HG03060 (cell line): ENCODE data around the gene BMERB1.

Experiments
- ATAC-seq: cut with Tn5 transposase; IDR thresholded peaks from one replicate; pipeline ENCODE4 v1.9.1; 2021; ENCODE audit warnings: low read depth, moderate number of reproducible peaks; ENCODE audit not compliant: unreplicated experiment

BMERB1 gene

DNA sequence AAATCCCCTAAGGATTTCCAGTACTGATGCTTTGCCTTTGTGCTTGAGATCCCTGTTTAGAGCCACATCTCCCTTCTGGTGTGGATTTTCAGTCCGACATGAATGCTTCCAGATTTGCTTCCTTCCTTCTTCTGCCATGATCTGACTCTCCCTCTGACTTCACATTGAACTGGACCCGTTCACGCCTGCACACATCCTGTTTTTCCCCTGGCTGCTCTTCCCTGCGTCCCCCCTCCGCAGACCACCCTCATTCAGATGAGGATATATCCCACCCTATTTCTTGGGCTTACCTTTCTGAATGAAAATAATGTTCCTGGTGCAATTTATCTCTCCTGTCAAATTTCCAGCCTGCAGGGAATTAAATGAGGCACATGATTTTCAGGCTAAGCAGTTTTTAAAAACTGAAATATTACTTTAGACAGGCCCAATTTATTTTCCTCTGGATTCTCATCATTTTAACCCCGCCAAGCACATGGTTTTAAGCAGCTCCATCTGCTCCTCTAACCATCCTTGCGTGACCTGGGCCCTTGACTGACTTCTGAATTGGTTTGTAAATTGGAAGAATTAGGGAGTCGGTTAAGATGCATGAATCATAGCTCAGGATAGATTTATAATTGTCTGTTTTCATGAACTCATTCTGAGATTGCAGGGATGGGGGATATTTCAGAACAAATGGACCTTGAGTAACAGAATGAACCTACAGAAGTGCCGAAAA is 59.2 kb downstream of the BMERB1 start:
- no peak for ATAC-seq

DNA sequence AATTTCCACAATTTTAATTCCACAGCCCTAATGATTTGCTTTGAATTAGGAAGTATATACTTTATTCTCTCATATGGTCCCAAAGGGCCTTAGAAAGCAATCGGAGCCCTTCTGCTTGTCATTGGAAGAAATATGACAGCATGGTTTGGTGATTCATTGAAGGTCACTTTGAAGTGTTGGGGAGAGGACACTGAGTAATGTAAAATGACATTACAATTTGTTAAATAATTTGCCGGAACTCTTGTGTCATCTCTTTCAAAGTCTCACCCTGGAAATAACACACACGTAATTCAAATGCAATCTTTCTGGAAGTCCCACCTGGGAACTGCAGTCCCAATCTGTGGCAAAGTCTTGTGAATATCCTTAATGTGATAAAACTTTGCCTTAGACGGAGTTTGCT is 59.8 kb downstream of the BMERB1 start:
- ATAC-seq = no peak

DNA sequence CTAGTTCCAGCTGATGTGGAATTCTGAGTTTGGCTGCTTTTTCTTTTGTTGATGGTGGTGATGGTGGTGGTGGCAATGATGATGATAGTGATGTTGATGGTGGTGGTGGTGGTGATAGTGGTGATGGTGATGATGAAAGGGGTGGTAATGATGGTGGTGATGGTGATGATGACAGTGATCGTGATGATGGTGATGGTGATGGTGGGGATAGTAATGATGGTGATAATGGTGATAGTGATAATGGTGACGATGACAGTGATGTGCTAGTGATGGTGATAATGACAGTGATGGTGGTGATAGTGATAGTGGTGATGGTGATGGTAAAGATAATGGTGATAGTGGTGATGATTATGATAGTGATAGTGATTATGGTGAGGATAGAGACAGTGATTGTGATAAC is 61.5 kb downstream of the BMERB1 start:
- ATAC-seq = no peak

DNA sequence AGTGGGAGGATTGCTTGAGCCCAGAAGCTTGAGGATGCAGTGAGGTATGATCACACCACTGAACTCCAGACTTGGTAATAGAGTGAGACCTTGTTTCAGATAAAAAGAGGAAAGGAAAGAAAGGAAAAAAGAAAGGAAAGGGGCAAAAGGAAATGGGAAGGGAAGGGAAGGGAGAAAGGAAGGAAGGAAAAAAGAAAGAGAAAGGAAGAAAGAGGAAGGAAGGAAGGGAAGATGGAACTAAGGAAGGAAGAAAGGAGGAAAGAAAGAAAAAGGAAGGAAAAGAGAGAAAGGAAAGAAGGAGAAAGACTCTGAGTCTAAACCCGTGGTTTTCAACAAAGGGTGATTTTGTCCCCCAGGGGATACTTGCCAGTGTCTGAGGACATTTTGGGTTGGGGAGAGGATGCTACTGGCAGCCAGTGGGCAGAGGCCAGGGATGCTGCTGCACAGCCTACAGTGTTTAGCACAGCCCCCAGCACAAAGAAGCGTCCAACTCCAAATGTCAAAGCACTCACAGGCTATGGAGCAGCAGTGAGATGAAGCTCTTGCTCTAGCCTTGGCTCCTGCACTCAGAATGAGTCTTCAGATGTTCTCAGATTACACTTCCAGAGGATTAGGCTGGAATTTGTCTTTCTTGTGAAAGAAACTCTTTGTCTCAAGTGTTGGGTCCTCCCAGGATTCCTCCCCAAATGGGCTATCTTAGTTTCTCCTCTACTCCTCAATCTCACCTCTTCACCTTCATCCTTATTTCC is 64.2 kb downstream of the BMERB1 start:
- ATAC-seq = no peak

DNA sequence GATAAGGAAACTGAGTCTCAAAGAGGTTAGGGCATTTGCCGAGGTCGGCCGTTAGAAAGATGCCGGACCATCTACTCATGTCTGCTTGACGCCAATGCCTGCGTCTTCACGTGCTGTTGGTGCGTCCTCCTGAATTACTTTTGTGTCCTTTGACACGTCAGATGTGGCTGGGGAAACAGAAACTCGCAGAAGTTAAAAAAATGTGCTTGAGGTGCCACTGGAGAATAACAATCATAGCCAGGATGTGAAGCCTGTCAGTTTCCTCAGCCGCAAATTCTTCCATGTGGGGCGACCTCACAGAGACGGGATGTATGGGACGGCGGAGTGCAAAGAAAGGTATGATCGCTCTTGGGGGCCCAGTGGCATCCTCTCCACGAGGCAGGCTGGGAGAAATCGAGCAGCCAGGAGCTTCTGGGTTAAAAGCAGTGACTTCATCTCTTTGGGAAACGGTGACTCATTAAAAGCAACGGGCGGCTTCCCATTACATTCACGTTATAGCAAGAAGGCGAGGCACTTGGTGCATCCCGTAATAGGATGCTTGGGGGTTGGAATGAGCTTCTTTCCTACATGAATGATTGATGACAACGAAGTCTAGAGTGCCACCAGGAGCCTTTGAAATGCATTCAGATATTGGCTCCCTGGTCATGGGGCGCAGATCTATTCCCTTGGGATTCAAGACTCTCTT is 67.8 kb downstream of the BMERB1 start:
- ATAC-seq = no peak

DNA sequence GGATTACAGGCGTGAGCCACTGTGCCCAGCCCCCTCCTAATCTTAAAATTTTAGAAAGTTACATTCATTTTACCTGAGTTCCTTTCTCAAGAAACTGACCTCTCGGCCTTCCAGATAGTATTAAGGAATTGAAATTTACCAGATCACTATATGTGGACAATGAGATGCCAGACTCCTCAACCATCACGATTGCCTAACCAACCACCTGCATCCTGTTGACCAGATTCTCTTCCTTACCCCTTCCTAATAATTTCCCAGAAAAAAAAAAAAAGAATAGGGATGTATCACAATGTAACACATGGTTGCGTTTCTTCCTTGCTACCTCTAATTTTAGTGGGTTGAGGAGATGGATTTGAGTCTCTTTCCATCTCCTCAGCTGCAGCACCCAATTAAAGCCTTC is 72.1 kb downstream of the BMERB1 start:
- no peak for ATAC-seq

DNA sequence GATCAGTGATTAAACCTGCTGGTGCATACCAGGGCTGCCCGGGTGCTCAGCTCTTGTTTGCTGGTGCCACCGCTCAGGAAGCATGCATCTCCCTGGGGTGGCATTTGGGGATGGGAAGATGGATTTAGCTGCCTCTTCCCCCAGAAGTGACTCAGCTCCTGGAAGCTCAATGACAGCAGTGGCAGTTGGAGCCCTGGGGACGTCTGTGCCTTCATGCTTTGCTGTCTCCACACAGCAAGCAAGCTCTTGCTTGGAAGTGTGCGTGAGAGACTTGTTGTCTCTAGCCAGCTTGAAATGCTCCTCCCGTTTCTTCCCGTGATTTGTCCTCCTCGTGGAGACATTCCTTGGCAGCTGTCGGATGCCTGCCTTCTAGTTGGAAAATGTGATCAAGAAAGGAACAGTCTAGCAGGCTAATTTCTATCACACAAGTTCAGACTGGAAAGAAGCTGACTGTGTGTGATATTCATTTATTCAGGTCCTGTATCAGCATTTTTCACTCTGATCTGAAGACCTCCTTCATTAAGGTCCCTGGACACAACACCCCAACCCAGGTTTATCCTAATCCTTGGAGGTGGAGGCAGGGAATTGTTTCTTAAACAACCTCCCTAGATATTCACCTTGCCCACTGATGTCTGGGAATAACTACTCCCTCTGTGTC is 73.0 kb downstream of the BMERB1 start:
- no peak for ATAC-seq

DNA sequence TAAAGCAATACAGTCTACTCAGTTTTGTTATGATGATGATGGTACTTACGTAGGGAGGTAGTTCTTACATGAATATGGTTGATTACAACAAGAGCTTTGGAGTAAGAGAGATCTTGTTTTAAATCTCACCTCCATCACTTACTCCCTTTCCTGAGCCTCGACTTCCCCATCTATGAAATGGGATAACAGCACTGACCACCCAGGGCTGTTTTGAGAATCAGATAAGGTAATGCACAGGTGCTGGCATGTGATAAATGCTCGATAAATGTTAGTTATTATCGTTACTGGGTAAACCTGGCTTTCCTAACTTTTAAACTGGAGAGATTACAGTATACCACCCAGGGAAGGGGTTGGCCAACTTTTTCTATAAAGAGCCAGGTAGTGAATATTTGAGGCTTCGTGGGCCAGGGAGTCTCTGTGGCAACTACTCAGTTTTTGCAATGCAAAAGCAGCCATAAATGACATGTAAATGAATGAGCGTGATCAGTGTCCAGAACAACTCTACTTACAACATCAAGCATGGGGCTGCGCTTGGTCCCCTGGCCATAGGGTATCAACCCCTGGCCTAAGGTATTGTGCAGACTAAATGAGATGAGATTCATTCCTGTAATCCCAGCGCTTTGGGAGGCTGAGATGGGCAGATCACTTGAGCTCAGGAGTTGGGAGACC is 73.7 kb downstream of the BMERB1 start:
- ATAC-seq = no peak

DNA sequence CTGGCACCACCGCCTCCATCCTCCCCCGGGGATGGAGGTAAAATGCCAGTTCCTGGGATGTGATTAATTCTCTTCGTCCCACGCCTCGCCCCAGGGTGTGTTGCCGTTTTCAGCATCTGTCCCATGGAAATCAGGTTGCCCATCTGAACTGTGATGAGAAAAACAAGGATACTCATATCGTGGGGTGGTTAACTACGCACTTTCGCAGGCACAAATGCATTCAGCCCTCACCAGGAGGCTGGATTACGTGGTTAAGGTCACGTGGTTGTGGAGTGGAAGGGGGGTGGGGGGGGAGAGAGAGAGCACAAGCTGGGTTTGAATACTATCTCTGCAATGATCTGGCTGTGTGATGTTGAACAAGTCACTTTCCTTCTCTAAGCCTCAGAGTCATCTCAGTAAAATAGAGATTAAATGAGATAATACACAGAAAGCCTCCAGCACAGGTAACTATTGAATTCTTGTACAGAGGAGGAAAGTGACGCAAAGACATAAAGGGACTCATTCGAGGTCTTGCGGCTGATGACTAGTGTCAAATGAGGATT is 74.7 kb downstream of the BMERB1 start:
- ATAC-seq = no peak

DNA sequence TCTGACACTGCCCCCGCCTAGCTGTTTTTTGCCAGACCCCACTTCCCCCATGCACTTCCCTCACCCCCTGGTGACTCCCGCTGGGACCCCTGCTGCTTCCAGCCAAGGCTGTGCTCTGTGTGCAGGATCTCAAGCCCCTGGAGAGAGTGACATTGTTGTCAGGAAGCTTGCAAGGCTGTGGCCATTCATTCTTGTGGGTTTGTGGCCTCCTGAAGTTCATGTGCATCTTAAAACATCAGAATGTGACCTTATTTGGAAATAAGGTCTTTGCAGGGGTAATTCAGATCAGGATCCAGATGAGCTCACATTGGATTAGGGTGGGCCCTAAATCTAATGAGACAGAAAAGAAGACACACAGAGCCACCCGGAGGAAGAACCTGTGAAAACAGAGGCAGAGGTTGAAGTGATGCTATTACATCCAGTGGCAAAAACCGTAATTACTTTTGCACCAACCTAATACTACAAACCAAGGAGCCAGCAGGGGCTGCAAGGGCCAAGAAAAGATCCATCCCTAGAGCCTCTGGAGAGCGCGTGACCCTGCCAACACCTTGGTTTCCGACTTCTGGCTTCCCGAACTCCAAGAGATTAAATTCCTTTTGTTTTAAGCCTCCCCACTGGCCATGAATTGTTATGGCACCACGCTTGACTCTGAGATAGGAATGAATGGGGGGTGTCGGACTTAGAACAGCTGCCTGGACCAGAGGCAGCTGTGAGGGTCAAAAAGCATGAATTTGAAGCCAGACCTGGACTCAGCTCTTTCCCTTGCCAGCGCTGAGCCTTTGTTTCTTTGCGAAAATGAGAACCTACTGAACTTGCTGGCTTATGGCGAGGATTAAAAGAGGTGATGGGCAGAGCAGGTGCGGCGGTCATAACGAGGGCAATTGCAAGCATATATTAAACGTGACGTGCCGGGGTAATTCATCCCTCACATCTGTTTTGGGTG is 75.5 kb downstream of the BMERB1 start:
- ATAC-seq = no peak

DNA sequence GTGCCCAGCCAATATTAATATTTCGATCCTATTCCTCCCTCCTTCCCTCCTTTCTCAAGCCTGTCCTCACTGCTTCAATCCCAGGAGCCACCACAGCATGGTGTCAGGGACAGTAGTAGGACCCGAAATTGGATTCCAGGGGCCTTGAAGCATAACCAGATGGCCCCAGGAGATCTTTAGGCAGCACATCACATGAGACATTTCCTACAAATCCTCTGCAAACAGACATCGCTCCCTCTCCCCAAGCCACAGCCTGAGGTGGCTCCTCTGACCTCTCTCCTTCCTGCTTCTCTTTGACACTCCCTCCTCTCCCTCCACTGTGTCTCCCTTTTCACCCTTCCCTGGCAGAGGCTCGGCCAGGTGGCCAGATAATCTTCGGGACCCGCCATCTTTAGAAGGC is 76.6 kb downstream of the BMERB1 start:
- no peak for ATAC-seq

DNA sequence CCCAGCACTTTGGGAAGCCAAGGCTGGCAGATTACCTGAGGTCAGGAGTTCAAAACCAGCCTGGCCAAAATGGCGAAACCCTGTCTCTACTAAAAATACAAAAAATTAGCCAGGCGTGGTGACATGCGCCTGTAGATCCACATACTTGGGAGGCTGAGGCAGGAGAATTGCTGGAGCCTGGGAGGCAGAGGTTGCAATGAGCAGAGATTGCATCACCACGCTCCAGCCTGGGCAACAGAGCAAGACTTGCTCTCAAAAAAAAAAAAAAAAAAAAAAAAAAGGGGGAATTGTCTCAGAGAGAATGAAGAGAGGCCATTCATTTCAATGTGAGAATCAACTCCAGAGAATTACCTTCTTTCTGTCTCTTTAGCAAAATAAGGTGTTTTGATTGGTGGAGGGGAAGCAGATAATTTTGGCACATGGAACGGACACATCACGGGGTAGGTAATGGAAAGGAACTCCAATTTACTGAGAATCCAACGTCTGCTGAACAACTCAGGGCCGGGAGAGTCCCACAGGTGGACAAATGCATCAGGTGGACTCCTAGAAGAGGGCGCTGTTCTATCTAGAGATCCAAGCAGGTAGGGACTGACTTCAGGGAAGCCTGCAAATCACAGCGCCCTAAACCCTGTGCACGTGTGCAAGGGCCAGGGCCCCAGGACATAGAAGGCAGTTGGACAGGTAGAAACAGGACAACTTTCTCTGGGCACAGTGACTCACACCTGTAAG is 77.5 kb downstream of the BMERB1 start:
- no peak for ATAC-seq

DNA sequence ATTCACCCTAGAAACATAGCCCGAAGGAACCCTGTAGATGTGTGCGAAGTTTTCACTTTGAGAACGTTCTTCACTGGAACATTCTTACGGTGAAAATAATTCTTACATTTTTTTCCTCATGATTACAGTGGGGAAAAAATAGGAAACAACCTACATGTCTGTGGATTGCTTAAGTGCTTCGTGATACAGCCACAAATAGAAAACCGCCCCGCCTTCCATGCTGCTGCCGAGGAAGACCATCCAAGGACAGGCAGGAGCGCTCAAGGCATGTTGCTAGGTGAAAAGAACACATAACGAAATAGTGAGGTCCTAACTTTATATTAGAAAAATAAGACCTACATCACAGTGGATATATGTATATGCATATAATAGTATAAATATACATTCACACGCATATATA is 78.8 kb downstream of the BMERB1 start:
- ATAC-seq = no peak

DNA sequence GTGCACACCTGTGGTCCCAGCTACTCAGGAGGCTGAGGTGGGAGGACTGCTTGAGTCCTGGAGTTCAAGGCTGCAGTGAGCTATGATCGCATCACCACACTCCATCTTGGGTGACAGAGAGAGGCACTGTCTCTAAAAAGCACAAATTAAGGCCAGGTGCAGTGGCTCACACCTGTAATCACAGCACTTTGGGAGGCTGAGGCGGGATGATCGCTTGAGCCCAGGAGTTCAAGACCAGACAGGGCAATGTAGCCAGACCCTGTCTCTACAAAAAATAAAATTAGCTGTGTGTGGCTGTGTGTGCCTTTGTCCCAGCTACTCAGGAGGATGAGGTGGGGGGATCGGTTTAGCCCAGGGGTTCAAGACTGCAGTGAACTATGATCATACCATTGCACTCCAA is 81.6 kb downstream of the BMERB1 start:
- no peak for ATAC-seq

DNA sequence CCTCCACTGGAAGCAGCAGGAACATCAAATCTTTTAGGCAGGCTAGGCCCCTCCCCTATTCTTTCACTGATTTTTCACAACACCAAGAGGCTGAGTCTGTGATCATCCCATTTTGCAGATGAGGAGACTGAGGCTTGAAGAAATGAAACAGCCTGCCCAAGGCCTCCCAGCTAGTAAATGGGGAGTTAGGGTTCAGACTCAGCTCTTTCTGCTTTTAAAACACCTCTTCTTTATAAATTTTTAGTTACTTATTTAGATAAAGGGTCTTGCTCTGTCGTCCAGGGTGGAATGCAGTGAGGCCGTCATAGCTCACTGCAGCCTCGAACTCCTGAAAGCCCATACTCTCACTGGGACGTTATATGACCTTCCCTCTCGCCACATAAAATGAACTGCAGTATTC is 82.2 kb downstream of the BMERB1 start:
- ATAC-seq = no peak

DNA sequence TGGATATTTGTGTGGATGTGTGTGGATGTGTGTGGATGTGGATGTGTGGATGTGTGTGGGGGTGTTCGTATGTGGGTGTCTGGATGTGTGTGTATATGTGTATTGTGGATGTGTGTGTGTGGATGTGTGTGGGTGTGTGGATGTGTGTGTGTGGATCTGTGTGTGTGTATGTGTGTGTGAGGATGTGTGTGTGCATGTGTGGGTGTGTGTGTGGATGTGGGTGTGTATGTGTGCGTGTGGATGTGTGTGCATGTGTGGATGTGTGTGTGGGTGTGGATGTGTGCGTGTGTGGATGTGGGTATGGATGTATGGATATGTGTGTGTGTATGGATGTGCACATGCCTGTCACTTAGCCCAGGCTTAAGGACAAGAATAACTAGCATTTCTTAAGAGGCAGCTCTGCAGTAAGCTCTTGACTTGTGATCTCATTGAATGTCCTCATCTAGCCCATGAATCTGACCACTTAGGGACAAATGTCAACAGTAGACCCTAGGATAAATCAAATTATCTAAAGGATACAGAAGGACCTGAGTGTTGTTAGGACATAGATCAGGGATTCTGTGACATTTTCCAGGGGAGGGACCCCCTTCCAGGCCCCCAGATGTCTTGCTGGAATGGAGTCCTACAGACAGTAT is 83.5 kb downstream of the BMERB1 start:
- ATAC-seq = no peak

DNA sequence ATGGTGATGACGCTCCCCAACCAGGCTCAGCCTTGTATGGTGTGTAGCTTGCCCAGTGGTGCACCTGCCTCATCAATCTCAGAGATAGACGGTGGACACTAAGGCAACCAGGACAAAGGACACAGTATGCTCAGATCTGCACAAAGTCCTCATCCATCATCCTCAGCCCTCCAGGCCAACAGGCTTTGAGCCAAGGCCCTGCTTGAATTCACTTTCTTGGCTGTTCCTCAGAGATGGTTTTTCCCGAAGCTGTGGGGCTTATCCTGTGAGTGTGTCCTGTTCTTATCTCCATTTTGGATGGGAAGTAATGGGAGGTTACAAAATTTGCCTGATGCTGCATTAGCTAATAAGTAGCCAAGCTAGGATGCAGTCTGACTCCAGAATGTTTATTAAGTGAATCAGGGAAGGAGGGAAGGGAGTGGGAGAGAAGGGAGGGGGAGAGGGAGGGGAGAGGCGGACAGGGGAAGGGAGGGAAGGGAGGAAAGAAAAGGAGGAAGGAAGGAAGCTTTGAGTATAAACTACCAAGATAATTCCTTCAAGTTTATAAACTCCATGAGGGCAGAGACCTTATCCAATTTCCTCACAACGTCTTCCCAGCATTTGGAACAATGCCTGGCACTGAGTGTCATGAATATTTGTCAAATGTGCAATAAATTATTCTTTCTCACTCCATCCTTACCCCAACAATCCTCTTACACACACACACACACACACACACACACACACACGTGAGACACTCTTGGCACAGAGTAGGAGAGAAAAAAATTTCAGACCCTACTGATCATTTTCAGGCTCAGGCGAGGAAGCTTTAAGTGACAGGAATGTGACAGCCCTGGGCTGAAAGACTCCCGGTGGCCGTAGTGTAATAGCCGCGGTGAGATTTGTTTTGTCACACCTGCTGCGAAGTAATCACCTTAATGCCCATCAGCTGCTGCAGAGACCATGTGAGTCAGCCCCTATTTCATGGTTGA is 84.3 kb downstream of the BMERB1 start:
- no peak for ATAC-seq
